ENCODE measurements around the gene ACMSD.

DNA sequence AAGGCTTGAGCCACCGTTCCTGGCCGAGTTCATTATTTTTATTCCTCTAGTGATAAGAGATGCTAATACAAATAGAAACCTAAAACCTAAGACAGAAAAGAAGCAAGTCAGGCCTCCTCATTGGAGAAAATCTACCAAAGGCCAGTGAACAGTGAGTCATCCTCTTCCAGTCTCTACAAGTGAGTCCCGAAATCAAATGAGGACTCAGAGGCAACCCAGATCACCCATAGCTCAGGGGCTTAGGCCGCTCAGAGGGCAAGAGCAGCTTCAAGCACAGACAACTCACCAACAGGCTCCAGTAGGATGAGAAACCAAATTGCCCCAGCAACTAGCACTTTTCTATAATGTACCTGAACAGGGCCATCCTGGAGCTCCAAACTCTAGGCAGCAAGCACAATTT is 42.7 kb upstream of the ACMSD start:
- TF ChIP-seq, protein P1, sequence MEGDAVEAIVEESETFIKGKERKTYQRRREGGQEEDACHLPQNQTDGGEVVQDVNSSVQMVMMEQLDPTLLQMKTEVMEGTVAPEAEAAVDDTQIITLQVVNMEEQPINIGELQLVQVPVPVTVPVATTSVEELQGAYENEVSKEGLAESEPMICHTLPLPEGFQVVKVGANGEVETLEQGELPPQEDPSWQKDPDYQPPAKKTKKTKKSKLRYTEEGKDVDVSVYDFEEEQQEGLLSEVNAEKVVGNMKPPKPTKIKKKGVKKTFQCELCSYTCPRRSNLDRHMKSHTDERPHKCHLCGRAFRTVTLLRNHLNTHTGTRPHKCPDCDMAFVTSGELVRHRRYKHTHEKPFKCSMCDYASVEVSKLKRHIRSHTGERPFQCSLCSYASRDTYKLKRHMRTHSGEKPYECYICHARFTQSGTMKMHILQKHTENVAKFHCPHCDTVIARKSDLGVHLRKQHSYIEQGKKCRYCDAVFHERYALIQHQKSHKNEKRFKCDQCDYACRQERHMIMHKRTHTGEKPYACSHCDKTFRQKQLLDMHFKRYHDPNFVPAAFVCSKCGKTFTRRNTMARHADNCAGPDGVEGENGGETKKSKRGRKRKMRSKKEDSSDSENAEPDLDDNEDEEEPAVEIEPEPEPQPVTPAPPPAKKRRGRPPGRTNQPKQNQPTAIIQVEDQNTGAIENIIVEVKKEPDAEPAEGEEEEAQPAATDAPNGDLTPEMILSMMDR (conservative IDR thresholded peaks at IDR 0.05; ENCODE audit: low read length), result no peak
- no peak for TF ChIP-seq EZH2phosphoT487 (IDR thresholded peaks at IDR 0.05; ENCODE audit: borderline replicate concordance, low read depth, low read length)

Data from OCI-LY7 (cell line).